AG08395 (cell line): ENCODE results near the gene TEX2.
"Not testable (repeated sequence)": the region's sequence is repeated elsewhere in the genome, so short reads cannot be mapped to it uniquely, and the experiment has no call there.

ENCODE experiments used
- DNase-seq: peaks from one replicate; pipeline ENCODE4 v3.0.0; 2012; ENCODE audit warnings: mixed read lengths, low spot score

TEX2 gene

DNA sequence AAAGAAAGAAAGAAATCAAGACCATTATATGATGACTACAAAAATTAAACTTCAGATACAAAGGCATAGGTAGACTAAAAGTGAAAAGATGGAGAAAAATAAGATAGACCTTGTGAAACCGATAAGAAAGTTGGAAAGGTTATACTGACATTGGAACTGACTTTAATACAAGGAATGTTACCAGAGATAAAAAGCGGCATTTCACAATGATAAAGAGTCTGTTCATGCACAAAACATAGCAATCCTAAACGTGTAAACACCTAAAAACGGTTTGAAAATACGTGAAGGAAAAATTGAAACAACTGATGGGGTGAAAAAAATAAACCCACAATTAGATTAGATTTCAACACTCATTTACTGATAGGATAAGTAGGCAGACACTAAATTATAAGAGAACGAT, 123.5 kb downstream of the TEX2 start:
- no peak for DNase-seq

DNA sequence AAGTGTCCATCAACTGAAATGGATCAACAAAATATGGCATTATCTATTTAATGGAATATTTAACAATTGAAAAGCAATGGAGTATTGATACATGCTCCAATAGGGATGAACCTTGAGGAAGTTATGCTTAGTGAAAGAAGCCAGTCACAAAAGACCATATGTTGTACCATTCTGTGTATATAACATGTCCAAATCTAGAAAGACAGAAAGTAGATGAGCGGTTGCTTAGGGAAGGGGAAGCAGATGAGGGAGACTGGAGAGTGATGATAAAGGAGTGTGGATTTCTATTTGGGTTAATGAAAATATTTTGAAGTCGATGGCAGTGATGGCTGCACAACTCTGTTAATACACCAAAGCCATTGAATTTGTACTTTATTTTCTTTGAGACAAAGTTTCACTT, 124.6 kb downstream of the TEX2 start:
- DNase-seq: no peak

DNA sequence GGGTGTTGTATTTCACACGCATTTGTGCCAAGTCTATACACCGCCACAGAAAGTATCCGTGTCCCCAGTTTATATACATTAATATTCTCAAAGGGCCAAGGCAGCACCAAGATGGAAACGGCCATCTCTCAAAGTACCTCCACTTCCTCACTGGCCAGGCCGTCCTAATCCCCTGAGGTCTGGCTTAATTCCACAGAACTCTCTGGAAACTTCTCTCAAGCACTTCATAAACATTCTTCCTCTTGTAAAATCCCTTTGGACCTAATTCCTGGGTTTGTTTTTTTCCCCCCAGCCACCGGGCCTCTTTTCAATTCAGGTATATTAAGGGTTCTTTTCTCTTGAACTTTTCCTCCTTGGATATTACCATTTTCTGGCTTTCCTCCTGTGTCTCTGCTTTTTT, 128.1 kb downstream of the TEX2 start:
- no peak for DNase-seq

DNA sequence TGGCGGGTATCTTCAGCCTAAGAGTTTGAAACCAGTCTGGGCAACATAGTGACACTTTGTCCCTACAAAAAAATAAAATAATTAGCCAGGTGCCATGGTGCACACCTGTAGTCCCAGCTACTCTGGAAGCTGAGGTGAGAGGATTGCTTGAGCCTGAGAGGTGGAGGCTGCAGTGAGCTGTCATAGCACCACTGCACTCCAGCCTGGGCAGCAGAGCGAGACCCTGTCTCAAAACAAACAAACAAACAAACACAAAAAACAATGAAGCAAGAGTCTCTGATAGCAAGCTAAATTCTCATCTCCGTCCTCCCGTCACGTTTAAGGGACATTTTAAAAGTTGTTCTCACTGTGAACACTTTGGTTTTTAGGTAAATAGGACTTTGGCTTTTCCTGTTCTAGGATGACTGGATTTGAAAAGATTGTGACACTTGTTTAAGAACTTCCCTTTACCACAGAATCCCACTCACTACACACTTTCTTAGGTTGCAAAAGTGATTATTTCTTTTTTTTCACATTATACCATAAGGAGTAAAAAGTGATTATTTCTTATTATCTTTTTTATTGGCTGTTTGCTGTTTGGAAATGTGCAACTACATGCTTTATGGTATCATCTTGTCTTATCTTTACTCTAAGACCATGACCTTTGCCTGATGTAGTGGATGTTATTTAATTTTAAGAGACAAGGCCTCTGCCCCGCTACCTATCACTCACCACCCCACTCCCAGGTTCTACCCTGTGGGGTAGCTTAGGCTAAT, 128.7 kb downstream of the TEX2 start:
- no peak for DNase-seq

DNA sequence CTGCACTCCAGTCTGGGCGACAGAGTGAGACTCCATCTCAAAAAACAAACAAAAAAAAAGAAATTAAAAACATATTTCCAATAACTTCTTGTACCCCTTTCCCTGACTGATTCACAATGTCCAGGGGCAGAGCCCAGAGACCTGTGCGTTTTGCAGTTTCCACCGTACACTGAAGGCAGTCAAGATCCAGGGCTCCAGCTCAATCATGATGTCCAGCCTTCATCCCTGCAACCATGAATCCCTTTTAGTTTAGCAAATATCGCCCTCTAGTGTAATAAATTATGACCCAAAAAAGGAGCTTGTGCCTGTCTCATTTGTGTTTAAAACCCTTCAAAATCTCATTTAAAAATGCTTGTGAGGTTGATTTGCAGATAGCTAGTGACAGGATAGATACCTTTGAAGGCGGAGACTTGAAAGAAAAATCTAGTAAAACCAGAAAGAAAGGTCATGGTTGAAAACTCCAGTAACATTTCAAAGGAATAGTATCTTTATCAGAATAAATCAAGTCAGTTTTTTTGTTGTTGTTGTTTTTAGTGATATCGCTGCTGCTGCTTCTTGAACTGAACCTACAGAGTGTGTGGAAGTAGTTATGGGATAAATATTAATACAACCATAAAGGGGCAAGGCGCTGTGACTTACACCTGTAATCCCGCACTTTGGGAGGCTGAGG, 129.4 kb downstream of the TEX2 start:
- DNase-seq: peak; percentile 68

DNA sequence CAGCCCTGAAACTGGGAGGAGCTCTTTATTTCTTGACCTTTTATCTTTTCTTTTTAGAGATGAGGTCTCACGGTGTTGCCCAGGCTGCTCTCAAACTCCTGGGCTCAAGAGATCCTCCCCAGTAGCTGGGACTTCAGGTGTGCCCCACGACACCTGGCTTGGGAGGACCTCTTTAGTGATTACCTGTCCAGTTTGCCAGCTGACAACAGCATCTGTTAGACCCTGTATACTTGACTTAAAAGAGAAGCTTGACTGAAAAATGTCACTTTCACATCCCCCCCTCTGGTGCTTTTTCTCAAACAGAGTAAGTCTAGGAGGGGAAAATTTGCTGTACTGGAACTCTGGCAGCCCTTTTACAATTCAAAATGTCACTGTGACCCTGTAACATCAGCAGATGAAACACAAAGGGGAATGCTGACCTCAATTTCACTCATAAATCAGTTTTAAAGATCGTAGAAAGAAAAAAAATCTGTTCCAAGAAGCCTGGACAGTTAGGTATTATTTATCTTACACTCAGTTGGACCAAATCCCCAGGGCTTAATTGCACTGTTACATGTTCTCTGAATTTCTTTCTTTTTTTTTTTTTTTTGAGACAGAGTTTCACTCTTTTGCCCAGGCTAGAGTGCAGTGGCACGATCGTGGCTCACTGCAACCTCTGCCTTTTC, 131.3 kb downstream of the TEX2 start:
- DNase-seq: no peak

DNA sequence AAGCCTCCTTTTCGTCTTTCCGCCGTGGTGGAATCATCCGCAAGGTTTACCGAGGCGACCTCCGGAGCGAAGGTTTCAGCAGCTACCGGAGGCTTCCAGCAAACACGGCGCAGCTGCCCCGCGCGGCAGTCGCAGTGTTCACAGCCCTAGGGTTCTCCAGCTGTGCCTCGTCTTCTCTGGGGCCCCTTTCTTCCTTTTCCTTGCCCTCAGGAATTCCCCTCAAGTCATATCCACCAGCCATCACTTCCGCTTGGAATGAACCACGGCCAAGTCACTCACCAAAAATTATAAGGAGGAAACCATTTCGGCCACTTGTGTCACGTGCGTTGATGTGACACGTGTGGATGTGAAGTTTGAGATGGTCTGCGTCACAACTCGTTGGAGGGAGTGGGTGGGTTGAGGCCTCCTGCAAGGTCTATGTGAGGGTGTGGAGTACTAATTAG, 132.5 kb downstream of the TEX2 start:
- peak; percentile 45 for DNase-seq

DNA sequence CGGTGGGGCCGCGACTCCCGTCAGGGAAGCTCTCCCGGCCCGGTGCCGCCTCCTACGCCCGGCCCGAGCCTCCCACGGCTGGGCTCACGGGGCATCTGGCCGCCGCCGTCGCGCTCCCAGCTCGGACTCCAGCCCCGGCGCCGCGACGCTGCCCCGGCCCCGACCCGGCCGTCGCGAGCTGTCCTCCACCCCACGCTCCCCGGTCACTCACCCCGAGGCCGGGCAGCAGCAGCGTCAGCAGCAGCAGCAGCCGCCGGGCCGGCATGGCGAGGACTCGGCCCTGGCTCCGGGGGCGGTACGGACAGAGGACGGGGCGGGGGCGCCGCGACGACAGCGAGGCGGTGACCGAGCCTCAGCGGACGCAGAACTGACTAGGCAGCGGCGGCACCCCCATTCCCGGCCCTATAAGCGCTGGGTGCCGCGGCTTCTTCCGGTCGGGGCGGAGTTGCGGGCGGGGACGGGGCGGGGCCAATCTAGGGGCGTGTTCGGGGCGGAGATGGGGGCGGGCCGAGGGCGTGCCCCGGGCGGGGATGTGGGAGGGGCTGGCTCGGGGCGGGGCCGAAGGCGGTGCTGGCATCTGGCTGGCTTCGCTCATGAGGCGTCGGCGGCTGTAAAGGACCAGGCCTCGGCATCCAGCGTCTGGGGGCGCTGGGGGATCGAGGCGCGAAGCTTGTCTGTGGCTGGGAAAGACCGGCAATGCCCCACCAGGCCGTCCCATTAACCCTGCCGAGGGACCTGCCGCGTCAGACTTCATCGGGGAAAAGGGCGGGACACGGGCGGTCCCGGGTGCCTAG, 133.1 kb downstream of the TEX2 start, which contains the start of gene ERN1:
Gene ERN1, minus strand, starts transcription at position 380 of the 794 bp plus-strand sequence. Its CDS starts 115 bp downstream, at position 265.
- peak; percentile 96 for DNase-seq

DNA sequence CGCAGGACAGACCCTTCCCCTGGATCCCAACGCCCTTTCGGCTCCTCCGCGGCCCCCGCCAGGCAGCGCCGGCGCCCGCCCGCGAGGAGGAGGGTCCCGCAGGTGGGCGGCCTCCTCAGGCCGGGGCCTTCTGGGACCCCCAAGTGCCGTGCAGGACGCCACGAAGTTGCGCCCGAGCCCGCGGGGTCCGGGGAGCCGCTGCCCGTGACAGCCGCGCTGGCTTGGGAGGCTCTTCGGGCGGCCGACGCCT, 133.6 kb downstream of the TEX2 start:
- no peak for DNase-seq

DNA sequence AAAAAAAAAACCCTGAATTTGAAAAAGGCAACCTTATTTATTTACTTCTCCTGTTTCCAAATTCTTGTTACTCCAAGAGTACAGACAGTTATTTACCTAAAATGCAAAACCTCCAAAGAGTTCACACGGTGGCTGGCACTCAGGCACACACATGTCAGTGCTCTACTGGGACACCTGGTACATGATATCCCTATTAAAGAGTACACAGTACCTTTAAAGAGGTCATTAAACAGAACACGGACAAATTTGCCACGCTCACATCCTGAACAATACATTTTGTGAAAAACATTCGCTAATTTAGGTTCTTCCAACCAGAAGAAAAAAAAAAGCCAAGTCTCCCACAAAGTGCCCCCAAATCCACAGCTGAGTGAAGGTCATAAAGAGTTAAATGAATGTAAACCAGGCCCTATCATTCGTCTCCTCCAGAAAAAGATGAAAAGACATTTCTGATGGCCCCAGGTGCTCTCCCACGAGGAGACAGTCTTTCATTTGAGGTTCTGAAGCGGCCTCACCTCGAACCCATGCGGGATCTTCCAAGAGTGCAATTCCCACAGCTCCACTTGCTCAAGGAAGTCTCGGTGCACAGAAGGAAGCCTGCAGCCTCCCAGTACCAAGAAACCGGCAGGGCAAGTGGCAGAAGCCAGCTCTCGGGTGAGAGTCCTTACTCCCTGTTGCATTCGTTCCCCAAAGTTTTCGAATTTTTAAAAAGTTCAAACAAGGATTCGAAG, 134.1 kb downstream of the TEX2 start:
- peak; percentile 34 for DNase-seq

DNA sequence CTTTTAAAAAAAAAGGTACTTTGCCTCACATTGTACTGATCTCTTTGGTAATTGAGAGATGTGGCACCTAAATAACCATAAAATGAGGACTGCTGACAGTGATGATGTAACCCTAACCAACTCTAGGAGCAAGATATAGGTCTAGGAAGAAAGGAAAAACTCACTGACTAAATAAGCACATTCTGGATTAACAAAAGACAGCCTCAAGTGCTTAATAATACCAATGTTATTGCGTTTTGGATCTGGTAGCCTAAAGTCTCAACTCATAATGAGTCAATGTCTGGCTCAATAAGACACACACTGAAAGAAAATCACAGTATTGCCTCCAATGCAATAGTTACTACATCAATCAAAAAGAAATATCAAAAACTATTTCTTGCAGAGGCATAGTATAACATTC, 136.1 kb downstream of the TEX2 start:
- DNase-seq: no peak

DNA sequence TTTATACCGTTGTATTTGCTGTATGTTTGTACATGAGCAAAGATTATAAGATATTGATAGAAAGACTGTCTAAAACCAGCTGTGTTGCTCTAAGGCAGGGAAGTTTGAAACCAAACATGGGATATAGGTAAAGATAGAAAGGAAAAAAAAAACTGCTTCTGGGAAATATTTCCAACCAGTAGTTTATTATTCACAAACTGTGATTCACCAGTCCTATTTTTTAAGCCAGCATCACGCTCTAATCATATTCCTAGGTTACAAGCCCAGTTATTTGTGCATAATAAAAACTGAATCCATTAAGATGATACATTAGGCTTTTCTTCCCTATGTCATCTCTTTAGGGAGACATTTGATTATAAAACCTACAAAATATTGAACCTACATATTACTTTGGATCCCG, 137.1 kb downstream of the TEX2 start:
- no peak for DNase-seq

DNA sequence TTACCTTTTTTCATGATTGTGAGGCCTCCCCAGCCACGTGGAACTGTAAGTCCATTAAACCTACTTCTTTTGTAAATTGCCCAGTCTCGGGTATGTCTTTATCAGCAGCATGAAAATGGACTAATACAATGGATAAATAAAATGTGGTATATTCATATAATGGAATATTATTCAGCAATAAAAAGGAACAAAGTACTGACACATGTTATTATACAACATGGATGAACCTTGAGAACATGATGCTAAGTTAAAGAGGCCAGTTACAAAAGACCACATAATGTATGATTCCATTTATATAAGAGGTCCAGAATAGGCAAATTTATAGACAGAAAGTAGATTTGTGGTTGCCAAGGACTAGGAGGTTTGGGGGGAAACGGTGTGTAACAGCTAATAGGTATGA, 138.5 kb downstream of the TEX2 start:
- no peak for DNase-seq

DNA sequence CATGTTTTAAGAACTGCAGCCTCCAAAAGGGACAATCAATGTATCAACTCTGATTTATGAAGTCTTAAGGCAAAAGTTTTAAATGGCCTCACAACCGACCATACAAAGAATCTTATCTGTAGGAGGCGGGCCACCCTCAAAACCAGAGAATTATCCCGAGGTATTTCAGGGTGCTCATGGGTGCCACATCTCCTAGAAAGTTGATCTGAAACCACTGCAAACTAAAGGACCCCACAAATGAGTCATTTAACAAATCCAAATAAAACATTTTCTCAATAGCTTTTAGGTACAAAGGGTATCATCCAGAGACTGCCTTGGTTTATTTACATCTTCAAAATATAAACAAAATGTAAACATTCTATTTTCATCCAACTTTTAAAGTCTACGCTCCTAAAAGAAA, 139.9 kb downstream of the TEX2 start:
- DNase-seq: no peak

DNA sequence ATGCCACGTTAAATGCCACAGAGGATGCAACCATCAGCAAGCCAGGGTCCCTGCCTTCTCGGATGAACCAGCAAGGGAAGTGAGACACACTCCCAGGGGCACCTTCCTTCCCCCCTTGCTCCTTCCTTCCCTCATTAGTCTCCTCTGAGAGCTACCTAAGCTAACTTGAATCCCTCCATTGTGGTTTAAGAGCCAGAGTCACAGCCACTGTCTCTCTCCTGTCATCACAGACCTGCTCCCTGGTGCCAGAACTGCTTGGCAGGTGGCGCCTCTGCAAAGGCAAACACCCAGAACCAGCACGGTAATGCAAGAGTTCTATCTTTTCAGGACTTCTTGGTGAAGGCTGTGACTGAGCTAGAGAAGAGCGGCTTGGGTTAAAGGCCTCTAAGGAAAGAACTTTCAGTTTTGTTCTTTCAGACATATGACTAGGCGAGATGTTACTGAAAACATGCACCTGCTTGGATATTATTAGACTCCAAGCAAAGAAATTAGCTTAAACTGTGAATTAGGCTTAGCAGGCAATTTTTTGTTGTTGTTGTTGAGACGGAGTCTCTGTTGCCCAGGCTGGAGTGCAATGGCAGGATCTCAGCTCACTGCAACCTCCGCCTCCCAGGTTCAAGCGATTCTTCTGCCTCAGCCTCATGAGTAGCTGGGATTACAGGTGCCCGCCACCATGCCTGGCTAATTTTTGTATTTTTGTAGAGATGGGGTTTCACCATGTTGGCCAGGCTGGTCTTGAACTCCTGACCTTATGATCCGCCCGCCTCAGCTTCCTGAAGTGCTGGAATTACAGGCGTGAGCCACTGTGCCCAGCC, 141.9 kb downstream of the TEX2 start:
- DNase-seq: not testable (repeated sequence)

DNA sequence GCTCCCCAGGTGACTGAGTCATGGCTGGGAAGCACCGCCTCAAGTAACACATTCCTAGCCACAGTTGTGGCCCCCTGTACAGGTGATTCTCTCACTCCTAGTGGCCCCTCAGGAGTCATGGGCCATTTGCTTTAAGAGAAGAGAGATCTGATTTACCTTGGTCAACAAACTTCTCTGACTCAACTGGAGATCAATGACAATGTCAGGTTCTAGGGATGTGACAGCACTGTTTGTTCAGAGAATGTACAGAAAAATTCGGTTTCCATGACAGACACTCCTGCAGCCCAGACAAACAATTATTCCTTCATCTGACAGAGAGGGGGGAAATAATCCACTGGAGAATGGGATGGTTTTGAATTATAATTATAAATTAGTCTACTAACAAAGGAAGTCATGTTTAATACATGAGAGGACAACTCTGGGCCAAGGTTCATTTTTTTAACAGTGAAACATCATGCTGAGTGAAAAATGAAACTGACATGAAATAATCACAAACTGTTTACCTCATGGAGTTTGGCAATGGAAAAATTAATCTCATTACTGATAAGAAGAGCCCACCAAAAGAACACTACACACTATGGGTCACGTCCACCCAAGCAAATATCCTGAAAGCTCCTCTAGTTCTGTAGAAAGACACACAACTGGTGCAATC, 142.8 kb downstream of the TEX2 start:
- no peak for DNase-seq

DNA sequence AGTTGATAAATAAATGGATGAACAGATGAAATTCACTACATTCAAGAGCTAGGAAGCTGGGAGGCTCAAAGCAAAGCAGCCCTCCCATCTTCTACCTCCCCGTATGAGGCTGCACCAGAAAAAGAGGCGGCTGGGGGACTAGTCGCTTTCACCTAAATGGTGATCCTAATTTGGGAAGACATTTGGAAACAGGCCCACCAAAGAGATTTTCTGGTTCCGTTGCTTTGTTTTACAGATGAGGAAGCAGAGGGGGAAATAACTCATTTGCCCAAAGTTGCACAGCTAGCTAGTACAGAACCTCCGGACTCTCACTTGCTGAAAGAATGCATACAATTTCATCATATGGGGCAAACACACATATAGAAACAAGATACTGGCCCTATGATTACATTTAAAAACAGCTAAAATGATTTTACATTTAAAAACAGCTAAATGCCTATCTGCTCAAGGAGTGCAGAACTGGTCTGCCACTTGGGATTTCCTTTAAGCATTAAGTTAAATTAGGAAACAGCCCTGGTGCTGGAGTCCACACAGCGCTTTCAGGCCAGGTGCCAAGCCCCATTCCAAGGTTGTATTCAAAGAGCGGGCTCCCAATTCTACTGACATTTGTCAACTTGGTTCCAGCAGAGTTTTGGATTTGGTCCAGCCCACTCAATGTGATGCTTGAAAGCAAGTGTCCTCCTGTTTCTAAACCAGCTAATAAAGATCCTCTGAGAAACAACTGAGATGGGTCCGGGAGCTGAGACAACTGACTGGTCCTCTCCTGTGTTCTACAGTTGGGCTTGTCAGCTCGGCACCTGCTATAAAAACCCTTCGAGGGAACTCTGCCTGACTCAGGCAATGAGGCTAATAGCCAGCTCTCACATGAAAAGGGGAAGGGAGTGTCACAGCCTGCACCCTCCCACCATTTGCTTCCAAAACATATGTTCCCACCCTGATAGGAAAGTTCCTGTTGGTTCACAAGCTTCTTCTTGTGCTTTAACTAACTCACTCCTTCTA, 144.8 kb downstream of the TEX2 start:
- DNase-seq: no peak

DNA sequence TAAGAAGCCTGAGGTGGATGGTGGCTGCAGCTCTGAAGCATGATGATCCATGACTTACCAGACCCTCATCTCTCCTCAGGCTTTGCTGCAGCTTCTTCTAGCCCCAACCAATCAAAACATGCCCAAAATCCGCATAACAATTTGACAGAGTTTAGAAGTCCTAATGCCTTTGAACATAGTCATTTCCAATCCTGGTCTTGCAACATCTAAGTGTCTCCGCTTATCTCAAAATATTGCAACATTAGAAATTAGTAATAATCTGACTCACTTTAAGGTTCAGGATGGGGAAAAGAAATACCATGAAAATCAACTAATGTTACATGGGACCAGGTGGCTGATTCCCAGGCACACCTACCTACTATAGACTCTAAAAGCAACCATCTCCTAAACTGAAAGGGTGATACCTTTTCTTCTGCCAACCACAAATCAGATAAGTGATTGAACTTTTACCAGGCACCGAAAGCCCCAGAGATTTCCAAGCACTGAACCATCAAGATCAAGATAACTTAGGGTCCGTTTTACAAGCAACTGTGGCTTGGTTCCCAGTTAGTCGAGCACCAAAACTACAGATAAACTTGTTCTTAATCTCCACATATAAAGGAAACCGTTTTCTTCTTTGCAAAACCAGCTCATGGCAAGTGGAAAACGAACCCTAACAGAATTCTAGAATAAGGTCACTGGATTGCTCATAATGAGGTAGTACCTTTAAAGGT, 147.1 kb downstream of the TEX2 start:
- peak; percentile 68 for DNase-seq
